ENCODE results near the gene TRIM13.

TRIM13 gene

GRCh38 chr13:50065712-50066111 lies 68.9 kb downstream of the TRIM13 start:
- no peak for DNase-seq (ENCODE audit: low spot score)
